Brain microvascular endothelial cell (primary cell): ENCODE measurements around the gene PRAMEF33.
"Not testable (repeated sequence)": the region's sequence is repeated elsewhere in the genome, so short reads cannot be mapped to it uniquely, and the experiment has no call there.

Source experiments
- DNase-seq: peaks from one replicate; pipeline ENCODE4 v3.0.0-alpha.2; 2020
- H3K27ac ChIP-seq: fragments of 250-450 bp; sonication (Bioruptor Pico); 2 replicates; pipeline ENCODE4 v1.5.1; 2020; ENCODE audit warnings: mild to moderate bottlenecking, moderate library complexity
- H3K27me3 ChIP-seq: fragments of 250-450 bp; sonication (Bioruptor Pico); replicated peaks from 2 replicates; pipeline ENCODE4 v1.5.1; 2020; ENCODE audit warnings: mild to moderate bottlenecking
- H3K36me3 ChIP-seq: fragments of 250-450 bp; sonication (Bioruptor Pico); replicated peaks from 2 replicates; pipeline ENCODE4 v1.5.1; 2020; ENCODE audit warnings: mild to moderate bottlenecking
- H3K4me3 ChIP-seq: 2 replicates; pipeline ENCODE4 v1.5.1; 2011; ENCODE audit warnings: low read depth, mild to moderate bottlenecking, control low read depth, low read length, moderate library complexity
- in situ Hi-C: cut with HindIII; loops from 2 replicates; pipeline ENCODE4 v1.10.0; 2017; ENCODE audit warnings: low sequenced_read_pairs, low pct_ligation_motif_present

Gene PRAMEF33, protein sequence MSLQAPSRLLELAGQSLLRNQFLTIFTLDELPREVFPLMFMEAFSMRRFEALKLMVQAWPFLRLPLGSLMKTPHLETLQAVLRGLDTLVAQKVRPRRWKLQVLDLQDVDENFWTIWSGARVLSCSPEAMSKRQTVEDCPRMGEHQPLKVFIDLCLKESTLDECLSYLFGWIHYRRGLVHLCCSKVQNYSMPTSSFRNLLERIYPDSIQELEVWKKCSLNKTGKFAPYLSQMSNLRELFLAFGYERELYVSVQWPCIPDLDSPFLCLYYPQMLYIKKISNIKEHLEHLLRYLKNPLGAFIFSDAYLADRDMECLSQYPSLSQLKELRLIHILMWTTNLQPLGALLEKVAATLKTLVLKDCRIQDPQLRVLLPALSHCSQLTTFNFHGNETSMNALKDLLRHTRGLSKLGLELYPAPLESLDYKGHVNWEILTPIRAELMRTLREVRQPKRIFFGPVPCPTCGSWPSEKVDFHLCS

DNA sequence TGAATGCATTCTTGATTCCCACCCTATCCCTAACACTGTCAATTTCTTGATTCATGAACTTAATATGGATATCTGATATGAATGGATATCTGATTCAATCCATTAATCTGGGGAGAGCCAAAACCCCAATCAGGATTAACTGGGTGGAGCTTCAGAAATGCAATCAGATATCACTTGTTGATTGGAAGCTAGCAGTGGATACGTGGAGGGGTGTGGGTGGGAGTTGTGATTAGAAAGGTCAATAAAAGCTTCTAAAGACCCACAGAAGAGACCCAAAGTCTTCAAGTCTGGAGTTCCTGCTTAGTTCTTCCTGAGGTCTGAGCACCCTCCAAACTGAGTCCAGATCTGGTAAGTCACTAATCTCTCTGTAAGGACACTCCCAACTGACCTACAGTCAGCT, at the start of gene PRAMEF33:
Gene PRAMEF33, plus strand, starts transcription at position 301 of the 400 bp plus-strand sequence. CDS start 2,416 bp downstream, outside the sequence.
- DNase-seq, H3K27ac ChIP-seq, H3K36me3 ChIP-seq, H3K4me3 ChIP-seq, in situ Hi-C loops, H3K27me3 ChIP-seq: not testable (repeated sequence)

DNA sequence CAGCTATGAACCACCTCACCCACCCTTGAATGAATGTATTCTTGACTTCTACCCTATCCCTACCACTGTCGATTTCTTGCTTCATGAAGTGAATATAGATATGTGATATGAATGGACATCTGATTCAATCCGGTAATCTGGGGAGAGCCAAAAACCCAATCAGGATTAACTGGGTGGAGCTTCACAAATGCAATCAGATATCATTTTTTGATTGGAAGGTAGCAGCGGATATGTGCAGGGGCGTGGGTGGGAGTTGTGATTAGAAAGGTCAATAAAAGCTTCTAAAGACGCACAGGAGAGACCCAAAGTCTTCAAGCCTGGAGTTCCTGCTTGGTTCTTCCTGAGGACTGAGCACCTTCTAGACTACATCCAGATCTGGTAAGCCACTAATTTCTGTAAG, 49.4 kb upstream of the PRAMEF33 start, which contains the start of gene PRAMEF5:
Gene PRAMEF5, plus strand, starts transcription at position 301 of the 400 bp plus-strand sequence. CDS start 5,071 bp downstream, outside the sequence.
- H3K27ac ChIP-seq, H3K27me3 ChIP-seq, DNase-seq, H3K36me3 ChIP-seq, in situ Hi-C loops, H3K4me3 ChIP-seq: not testable (repeated sequence)

DNA sequence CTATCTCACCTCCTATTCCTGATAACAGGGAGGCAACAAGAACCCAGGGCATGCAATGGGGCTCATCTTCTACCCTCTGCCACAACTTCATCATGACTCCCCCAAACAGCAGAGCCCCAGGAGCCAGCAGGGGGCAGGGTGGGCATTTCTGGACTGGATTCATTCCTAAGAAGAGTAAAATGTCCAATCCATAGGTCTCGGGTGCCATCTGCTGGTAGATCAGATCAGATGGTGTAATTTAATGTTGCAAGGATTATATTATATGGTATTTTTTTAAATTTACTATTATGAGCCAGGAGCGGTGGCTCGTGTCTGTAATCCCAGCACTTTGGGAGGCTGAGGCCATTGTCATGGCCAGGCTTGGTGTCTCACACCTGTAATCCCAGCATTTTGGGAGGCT, 38.2 kb upstream of the PRAMEF33 start:
- in situ Hi-C loops, DNase-seq, H3K36me3 ChIP-seq, H3K4me3 ChIP-seq, H3K27me3 ChIP-seq, H3K27ac ChIP-seq: not testable (repeated sequence)

DNA sequence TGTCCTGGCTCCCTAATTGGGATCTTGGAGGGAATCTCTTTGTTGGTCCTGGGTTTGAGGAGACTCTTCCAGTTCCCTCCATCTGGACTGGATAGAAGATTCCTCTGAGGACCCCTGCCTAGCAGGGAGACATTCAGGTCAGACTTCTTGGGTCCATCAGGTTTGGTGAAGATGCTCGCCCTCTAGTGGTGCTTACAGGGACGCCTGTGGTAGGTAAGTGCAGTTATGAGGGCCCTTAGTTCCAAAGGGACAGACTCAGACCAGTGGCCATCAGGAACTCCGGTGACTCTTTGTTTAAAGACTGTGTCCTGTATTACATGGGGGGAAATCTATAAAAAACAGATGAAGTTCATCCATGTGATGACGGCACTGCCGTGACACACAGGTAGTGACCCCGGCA, 26.3 kb upstream of the PRAMEF33 start:
- in situ Hi-C loops, H3K27me3 ChIP-seq, H3K27ac ChIP-seq, H3K4me3 ChIP-seq, H3K36me3 ChIP-seq, DNase-seq: not testable (repeated sequence)

DNA sequence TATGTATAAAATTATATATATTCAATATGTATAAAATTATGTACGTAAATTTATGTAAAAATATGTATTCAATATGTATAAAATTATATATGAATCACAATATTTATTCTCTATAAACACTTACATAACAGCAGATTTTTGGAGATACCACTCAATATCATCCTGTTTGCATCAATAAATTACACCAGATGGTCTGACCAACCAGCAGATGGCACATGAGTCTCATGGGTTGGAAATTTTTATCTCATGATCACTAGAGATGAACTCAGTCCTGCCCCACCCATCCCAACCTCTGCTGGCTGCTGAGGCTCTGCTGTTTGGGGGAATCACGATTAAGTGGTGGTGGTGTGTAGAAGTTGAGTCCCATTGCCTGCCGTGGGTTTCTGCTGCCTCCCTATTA, 23.7 kb upstream of the PRAMEF33 start:
- in situ Hi-C loops, H3K27me3 ChIP-seq, H3K36me3 ChIP-seq, H3K4me3 ChIP-seq, H3K27ac ChIP-seq, DNase-seq: not testable (repeated sequence)

DNA sequence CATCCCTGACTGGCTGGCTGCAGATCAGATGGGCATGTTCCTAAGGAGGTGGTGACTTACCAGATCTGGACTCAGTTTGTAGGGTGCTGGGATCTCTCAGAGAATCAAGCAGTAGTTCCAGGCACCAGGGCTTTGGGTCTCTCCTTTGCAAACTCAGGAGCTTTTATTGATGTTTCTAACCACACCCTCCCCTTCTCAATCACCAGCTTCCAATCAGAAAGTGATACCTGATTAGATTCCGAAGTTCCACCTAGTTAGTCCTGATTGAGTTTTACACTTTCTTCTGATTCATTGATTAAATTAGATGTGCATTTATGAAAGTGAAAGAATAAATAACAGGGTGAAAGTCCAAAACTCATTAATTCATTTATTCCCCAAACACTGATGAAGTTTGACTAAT, 18.3 kb upstream of the PRAMEF33 start, which contains the start of gene PRAMEF8:
Gene PRAMEF8, minus strand, starts transcription at position 101 of the 400 bp plus-strand sequence. CDS start 1,046 bp downstream, outside the sequence.
- H3K27me3 ChIP-seq, in situ Hi-C loops, H3K27ac ChIP-seq, H3K4me3 ChIP-seq, DNase-seq, H3K36me3 ChIP-seq: not testable (repeated sequence)

DNA sequence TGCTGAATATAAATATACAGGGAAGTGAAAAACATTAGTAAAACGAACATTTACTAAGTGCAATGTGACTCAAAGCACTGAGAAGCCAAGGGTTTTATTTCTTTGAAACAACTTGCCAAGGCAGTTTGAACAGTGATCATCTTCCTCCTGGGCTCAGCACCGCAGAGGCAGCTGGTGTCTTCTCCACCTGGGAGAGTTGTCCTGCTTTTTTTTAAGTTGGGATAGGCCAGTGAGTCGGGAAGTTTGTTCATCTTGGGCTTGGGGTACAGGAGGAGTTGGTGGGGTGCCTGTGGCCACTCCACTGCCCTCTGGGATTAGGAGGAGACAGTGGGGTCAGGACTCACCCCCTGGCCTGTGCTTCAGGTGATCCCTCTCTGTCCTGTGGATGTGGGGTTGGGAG, 14.3 kb upstream of the PRAMEF33 start:
- H3K27ac ChIP-seq, H3K4me3 ChIP-seq, H3K36me3 ChIP-seq, DNase-seq, H3K27me3 ChIP-seq, in situ Hi-C loops: not testable (repeated sequence)

DNA sequence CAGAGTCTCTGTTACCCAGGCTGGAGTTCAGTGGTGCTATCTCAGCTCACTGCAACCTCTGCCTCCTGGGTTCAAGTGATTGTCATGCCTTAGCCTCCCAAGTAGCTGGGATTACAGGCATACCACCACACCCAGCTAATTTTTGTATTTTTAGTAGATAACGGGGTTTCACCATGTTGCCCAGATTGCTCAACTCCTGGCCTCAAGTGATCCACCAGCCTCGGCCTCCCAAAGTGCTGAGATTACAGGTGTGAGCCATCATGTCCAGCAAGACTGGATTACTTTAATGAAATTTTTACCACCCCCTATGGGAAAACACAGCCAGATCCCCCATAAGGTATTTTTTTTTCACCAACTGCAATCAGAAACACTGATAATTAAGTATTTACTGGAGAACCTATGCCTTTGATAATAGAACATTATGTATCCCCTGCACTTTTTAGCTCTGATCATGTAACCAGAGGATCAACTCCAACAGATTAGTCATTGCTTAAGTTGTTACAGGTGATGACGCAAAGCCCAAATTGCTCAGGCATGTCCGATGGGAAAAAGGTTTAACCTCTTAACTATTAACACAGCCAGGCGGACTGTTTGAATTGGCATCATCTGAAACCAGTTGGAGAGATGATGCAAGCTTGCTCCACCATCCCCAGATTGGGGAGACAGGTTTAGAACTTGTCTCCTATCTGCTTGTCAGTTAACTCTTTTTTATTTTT, 6.0 kb upstream of the PRAMEF33 start:
- H3K27ac ChIP-seq = not testable (repeated sequence)

DNA sequence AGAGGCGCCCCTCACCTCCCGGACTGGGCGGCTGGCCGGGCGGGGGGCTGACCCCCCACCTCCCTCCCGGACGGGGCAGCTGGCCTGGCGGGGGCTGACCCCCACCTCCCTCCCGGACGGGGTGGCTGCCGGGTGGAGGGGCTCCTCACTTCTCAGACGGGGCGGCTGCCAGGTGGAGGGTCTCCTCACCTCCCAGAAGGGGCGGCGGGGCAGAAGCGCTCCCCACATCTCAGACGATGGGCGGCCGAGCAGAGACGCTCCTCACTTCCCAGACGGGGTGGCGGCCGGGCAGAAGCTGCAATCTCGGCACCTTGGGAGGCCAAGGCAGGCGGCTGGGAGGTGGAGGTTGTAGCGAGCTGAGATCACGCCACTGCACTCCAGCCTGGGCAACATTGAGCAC, 4.6 kb upstream of the PRAMEF33 start:
- DNase-seq, in situ Hi-C loops, H3K27me3 ChIP-seq, H3K27ac ChIP-seq, H3K4me3 ChIP-seq, H3K36me3 ChIP-seq: not testable (repeated sequence)

More for the DNA sequence above, 6.0 kb upstream of the PRAMEF33 start:
- H3K36me3 ChIP-seq, H3K4me3 ChIP-seq, H3K27me3 ChIP-seq, in situ Hi-C loops, DNase-seq: not testable (repeated sequence)

DNA sequence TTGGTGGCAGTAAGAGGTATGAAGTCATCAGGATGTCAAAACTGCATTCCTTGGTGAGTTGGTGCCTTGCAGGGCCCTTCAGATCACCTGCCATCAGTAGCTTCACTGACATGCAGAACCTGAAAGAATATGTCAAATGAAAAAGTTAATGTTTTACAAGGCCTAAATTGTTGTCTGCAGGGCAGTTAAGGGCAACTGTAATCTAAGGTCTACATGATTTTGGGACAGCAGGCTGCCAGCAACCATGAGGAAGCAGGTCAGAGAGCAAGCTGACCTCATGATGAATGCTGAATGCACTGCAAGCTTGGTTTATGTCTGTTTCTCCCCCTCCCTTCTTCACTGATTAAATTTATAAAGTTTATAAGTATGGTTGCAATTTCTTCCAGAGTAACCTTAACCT, 1.1 kb upstream of the PRAMEF33 start:
- in situ Hi-C loops, H3K4me3 ChIP-seq, H3K27ac ChIP-seq, DNase-seq, H3K36me3 ChIP-seq, H3K27me3 ChIP-seq: not testable (repeated sequence)

DNA sequence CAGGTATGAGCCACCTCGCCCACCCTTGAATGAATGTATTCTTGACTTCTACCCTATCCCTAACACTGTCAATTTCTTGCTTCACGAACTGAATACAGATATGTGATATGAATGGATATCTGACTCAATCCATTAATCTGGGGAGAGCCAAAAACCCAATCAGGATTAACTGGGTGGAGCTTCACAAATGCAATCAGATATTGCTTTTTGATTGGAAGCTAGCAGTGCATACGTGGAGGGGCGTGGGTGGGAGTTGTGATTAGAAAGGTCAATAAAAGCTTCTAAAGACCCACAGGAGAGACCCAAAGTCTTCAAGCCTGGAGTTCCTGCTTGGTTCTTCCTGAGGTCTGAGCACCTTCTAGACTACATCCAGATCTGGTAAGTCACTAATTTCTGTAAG, 11.9 kb downstream of the PRAMEF33 start, which contains the start of gene PRAMEF15:
Gene PRAMEF15, plus strand, starts transcription at position 301 of the 400 bp plus-strand sequence. CDS start 2,827 bp downstream, outside the sequence.
- DNase-seq, H3K36me3 ChIP-seq, H3K27me3 ChIP-seq, H3K27ac ChIP-seq, in situ Hi-C loops, H3K4me3 ChIP-seq: not testable (repeated sequence)

DNA sequence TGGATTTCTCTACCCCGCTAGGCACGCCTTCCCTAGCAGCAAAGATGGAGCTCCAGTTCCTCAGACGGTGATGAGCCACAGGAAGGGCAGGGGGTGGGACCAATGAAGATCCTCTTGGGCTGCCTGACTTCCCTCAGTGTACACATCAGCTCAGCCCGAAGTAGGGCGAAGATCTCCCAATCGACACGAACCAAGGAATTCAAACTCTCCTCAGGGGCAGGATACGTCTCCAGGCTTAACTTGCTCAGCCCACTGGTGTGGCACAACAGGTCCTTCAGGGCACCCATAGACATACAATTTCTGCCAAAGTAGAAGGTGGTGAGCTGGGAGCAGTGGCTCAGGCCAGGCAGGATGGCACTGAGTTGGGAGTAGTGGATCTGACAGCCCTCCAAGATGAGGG, 39.2 kb downstream of the PRAMEF33 start:
- H3K36me3 ChIP-seq, H3K27me3 ChIP-seq, in situ Hi-C loops, DNase-seq, H3K27ac ChIP-seq, H3K4me3 ChIP-seq: not testable (repeated sequence)

DNA sequence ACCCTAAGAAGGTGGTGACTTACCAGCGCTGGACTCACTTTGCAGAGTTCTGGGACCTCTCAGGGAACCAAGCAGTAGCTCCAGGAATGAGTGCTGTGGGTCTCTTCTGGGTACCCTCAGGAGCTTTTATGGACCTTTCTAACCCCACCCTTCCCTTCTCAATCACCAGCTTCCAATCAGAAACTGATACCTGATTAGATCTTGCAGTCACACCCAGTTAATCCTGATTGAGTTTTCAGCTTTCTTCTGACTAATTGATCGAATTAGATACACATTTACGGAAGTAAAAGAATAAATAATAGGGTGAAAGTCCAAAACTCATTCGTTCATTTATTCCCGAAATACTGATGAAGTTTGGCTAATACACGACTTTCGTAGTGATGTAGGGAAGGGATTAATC, 43.7 kb downstream of the PRAMEF33 start, which contains the start of gene PRAMEF14:
Gene PRAMEF14, minus strand, starts transcription at position 101 of the 400 bp plus-strand sequence. CDS start 1,820 bp downstream, outside the sequence.
- in situ Hi-C loops, DNase-seq, H3K27me3 ChIP-seq, H3K4me3 ChIP-seq, H3K27ac ChIP-seq, H3K36me3 ChIP-seq: not testable (repeated sequence)

DNA sequence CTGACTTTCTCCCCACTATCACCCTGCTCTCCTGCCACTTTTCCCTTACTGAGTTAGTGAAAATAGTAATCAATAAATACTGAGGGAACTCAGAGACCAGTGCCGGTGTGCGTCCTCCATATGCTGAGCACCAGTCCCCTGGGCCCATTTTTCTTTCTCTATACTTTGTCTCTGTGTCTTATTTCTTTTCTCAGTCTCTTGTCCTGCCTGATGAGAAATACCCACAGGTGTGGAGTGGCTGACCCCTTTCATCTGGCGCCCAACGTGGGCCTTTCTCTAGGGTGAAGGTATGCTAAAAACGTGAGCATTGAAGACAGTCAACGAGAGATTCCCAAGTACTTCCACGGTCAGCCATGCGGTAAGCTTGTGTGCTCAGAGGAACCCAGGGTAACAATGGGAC, 50.1 kb downstream of the PRAMEF33 start:
- in situ Hi-C loops, DNase-seq, H3K4me3 ChIP-seq, H3K27ac ChIP-seq, H3K27me3 ChIP-seq, H3K36me3 ChIP-seq: not testable (repeated sequence)
